Measurements from ENCODE around the gene IFT88.

IFT88 gene

DNA sequence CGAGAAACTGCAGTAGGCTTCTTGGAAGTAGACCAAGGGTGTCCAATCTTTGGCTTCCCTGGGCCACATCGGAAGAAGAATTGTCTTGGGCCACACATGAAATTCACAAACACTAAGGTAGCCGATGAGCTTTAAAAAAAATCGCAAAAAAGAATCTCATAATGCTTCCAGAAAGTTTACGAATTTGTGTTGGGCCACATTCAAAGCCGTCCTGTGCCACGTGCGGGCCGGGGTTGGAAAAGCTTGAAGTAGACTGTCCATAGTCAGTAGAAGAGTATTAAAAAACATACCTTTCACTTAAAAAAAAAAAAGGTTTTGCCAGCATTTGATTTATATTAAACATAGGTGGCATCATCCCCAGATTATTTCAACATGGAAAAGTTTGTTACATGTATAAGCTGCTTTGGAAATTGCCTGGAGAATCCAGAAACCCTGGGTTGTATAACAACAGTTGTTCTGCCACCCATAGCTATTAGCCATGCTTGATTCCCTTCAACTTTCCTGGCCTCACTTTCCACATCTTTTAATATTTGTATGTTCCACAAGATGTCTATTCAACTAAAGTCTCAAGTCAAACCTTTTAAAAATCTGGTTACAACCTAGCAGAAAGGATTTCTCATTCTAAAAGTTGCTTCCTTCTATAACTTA lies 1.0 kb downstream of the IFT88 start:
- no peak for DNase-seq

DNA sequence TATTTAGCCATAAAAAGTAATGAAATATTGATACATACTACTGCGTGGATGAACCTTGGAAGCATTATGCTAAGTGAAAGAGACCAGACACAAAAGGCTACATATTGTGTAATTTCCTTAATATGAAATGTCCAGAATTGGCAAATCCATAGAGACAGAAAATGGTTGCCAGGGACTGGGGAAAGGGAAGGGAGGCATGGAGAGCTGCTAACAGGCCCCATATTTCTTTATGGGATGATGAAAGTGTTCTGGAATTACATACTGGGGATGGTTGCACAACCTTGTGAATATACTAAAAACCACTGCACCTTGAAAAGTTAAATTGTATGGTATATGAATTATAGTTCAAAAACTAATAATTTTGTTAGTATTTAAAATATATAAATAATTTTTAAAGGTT lies 3.6 kb downstream of the IFT88 start:
- no peak for DNase-seq

DNA sequence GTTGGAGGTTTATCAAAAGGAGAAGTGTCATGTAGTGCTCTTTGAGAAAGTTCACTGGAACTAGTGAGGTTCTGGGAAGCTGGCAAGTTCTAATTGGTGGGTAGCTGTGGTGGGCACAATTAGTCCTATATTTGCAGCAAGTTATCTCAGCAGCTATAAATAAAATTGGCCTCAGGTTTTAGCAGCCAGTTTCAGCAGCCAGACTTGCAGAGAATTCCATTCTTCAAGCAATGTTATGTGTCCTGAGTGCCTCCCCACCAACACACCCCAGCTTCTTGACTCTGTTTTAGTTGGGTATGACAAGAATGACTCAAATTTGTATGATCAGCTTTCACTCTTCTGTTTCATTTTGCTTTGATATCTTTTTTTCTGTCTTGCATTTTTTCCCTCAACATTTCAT lies 4.7 kb downstream of the IFT88 start:
- DNase-seq, result no peak

- no peak for DNase-seq
Measured at GRCh38 chr13:20573186-20573585, 6.2 kb downstream of the IFT88 start.

DNA sequence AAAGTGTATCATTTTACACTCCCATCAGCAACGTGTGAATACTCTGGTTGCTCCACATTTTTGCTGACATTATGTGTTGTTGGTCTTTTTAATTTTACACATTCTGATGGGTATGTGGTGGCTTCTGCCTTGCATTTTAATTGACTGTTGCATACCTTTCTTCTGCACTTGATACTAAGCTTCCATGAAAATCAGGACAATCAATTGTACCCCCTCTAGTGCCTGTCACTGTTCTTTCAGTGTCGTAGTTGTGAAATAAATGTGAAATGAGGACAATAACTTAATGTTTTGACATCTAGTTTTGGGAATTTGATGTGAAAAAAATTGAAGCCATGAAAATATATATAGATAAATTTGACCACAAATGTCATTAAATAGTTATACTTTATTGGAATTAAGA lies 6.7 kb downstream of the IFT88 start:
- no peak for DNase-seq

GRCh38 chr13:20579191-20579590 lies 12.2 kb downstream of the IFT88 start:
- no peak for DNase-seq

- DNase-seq, result no peak
Measured at GRCh38 chr13:20580257-20580656, 13.3 kb downstream of the IFT88 start.

- no peak for DNase-seq
Measured at GRCh38 chr13:20582026-20582425, 15.1 kb downstream of the IFT88 start.

- no peak for DNase-seq
Measured at GRCh38 chr13:20583803-20584293, 16.9 kb downstream of the IFT88 start.

DNA sequence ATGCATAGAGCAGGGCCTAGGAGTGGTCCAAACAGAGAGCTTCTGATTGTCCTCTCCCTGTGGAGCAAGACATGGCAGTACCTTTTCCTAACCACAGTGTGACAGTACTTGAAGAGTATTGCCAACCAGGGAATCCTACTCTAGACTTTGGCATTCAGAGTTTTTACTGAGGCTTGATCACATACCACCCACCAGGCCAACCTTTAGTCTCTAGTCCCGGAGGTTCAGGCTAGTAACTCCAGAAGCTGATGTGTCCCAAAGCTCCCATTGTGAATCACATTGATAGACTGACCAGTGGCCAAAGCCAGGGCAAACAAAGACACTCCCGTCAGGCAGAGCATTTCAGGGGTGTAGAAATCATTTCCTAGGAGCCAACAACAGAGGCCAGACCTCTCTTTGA lies 18.4 kb downstream of the IFT88 start:
- DNase-seq, result no peak

DNA sequence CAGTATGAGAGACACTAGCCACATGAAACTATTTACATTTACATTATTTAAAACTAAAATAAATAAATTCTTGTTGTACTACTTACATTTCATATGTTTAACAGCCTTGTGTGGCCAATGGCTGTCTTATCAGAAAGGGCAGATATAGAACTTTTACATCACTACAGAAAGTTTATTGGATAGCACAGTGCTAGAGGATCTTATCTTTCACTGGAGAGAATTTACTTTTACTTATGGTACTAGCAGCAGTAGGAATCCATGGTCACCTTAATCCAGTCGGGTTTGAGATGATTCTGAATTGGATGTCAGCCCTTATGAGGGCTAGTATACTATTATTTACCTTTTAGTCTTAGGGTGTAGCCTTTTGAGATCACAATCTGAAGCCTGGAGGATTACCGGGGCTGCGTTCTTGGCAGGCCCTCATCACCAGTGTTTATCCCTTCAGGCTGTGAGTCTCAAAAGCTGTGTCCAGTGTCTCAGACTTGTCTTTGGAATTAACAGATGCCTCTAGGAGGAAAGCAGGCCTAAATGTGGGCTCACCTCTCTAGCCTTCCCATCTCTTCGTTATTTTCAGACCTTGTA lies 21.7 kb downstream of the IFT88 start:
- no peak for DNase-seq

- no peak for DNase-seq
Measured at GRCh38 chr13:20590561-20590960, 23.6 kb downstream of the IFT88 start.

DNA sequence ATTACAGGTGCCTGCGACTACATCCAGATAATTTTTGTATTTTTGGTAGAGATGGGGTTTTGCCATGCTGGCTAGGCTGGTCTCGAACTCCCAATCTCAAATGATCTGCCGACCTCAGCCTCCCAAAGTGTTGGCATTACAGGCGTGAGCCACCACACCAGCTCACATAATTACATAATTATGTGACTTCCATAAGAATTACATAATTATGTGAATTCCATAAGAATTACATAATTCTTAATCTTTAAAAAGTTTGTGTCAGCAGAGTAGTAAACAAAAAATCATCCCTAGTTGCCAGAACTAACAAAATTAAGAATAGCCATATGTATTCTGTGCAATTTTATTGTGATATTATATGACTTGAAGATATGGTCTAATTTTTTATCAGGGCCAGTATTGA lies 25.6 kb downstream of the IFT88 start:
- DNase-seq, result no peak

- no peak for DNase-seq
Measured at GRCh38 chr13:20594280-20594679, 27.3 kb downstream of the IFT88 start.

- DNase-seq, result no peak
Measured at GRCh38 chr13:20607015-20607414, 40.1 kb downstream of the IFT88 start.

DNA sequence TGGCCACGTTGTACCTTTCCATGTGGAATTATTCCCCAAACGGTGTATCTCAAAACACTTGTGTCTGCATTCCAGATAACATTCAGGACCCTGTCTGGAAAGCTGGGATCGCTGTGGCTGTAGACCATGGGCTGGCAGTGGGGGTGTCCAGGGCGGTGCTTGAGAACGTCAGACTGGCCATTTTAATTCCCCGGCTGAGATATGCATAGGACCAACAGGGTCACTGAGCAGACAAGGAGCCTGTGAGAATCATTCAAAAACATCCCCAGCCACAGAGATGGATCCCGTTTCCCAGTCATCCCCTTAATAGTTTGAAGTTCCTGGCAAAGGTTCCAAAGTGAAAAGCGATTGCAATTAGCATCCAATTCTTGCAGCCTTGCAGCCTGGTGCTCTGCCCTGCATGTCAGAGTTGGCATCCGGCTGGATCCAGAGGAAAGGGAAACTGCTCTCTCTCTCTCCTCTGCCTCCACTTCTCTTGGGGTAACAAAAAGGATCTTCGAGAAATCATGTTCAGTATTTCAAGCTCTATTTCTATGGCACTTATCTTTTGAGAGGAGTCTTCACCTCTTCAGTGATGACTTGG lies 41.6 kb downstream of the IFT88 start:
- no peak for DNase-seq

GRCh38 chr13:20609145-20609544 lies 42.2 kb downstream of the IFT88 start:
- DNase-seq, result no peak

GRCh38 chr13:20610006-20610405 lies 43.0 kb downstream of the IFT88 start:
- no peak for DNase-seq

DNA sequence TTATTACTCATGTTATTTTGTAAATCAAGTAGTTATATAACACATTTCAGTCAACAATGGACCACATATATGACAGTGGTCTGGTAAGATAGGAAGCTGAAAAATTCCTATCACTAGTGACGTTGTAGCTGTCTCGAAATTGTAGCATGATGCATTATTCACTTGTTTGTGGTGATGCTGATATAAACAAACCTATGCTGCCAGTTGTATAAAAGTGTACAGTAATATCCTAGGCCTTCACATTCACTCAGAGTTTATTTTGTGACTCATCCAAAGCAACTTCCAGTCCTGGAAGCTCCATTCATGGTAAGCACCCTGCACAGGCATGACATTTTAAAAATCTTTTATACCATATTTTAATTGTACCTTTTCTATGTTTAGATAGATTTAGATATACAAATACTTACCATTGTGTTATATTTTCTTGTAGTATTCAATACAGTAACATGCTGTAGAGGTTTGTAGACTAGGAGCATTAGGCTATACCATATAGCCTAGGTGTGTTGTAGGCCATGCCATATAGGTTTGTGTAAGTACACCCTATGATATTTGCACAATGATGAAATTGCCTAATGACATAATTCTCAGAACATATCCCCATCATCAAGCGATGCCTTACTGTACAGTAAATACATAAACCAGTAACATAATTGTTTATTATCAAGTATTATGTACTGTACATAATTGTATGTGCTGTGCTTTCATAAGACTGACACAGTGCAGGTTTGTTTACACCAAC lies 49.3 kb downstream of the IFT88 start:
- DNase-seq, result no peak

- no peak for DNase-seq
Measured at GRCh38 chr13:20623000-20623399, 56.0 kb downstream of the IFT88 start.

DNA sequence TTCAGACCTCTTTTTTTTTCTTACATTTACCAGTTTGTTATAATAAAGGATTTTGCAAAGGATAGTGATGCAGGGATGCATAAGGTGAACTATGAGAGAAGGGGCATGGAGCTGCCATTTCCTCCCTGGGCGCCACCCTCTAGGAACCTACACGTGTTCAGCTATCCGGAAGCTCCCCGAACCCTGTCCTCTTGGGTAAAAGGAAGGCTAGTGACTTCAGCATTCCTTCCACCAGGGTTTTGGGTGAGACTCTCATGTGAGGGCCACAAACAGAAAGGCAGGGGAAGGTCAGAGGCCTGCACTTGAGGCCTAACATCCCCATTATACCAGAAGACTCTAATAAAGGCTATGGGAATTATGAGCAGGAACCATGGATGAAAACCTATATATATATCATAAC lies 57.3 kb downstream of the IFT88 start:
- DNase-seq, result no peak

GRCh38 chr13:20633802-20634201 lies 66.8 kb downstream of the IFT88 start:
- DNase-seq, result no peak

DNA sequence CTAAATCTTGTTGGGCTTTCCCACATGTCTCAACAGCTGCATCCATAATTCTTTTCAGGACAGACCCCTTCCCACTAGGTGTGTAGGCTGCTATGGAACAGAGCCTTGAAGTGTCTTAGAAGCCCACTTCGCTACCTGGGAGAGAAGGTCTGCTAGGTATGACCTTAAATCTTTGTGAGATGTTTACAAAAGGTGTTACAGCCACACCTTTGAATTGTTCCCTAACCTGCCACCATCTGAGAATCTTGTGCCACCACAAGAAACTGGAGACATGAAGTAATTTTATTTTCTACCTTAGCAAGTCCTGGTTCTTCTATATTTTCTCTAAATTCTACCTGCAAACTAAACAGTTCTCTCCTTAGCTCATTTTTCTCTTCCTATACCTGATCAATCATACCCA lies 69.1 kb downstream of the IFT88 start:
- DNase-seq, result no peak

- DNase-seq, result no peak
Measured at GRCh38 chr13:20637811-20638210, 70.9 kb downstream of the IFT88 start.
